ENCODE measurements around the gene IL1RAPL2. TPM values are rescaled to one million over a fixed set of nuclear protein-coding genes. Genes with fewer than 3 reads are reported as not detected.
"Not testable (repeated sequence)": the region's sequence is repeated elsewhere in the genome, so short reads cannot be mapped to it uniquely, and the experiment has no call there.

Gene IL1RAPL2
- total RNA-seq, 1 experiment from 2014 or later: 0.07 TPM

DNA sequence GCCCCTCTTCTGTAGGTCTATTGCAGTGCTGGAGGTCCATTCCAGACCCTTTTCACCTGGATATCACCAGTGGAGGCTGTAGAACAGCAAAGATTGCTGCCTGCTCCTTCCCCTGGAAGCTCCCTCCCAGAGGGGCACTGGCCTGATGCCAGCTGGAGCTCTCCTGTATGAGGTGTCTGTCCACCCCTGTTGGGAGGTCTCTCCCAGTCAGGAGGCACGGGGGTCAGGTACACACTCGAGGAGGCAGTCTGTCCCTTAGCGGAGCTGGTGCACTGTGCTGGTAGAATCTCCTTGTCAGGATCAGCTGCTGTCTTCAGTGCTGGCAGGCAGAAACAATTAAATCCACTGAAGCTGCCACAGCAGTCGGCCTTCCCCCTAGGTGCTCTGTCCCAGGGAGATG, 276.6 kb downstream of the IL1RAPL2 start:
- DNase-seq (ENCODE audit: extremely low read depth, low read depth): no peak

- DNase-seq (ENCODE audit: extremely low read depth, low read depth): no peak
Observed at GRCh38 chrX:104852241-104852640, 286.2 kb downstream of the IL1RAPL2 start.

DNA sequence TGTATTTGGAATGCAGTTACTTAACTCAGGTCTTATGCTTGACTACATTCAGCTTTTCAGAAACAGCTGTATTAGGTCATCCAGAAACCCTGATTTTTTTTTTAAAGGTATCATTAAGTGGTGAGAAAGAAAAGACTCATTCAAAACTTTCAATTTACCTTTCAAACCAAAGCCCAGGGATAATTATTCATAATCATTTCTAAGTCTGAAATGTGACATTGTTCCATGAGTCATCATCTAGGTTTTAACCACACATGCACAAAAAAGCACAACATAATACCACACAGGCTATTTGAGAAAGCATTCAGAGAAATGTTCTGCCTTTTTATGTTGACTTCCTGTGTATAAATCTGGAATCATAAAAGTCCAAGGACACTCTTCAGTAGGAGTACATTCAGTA, 288.2 kb downstream of the IL1RAPL2 start:
- no peak for DNase-seq (ENCODE audit: extremely low read depth, low read depth)

- no peak for DNase-seq (ENCODE audit: extremely low read depth, low read depth)
Observed at GRCh38 chrX:104854790-104855340, 288.9 kb downstream of the IL1RAPL2 start.

GRCh38 chrX:104863466-104863865, 297.5 kb downstream of the IL1RAPL2 start:
- DNase-seq (ENCODE audit: extremely low read depth, low read depth): no peak

- DNase-seq (ENCODE audit: extremely low read depth, low read depth): no peak
Observed at GRCh38 chrX:104864296-104864695, 298.3 kb downstream of the IL1RAPL2 start.

DNA sequence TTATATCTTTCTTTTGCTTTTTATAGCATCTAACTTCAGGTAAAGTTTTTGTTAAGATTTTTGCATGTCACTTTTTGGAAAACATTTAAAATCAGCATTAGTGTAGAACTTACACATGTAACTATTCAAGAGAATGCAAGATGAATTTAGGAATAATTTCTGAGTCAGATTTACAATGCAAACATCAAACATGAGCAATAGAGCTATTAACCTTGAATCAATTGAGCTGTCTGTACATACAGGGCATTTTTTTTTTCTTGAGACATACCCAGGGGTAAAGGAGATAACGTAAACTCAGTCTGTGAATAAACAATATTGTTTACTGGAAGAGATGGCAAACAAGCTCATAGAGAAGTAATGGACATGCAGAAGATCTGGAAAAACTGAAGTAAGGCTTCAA, 311.5 kb downstream of the IL1RAPL2 start:
- no peak for DNase-seq (ENCODE audit: extremely low read depth, low read depth)

- no peak for DNase-seq (ENCODE audit: extremely low read depth, low read depth)
Observed at GRCh38 chrX:104902070-104902469, 336.1 kb downstream of the IL1RAPL2 start.

GRCh38 chrX:104909694-104910093, 343.7 kb downstream of the IL1RAPL2 start:
- not testable (repeated sequence) for DNase-seq (ENCODE audit: extremely low read depth, low read depth)

DNA sequence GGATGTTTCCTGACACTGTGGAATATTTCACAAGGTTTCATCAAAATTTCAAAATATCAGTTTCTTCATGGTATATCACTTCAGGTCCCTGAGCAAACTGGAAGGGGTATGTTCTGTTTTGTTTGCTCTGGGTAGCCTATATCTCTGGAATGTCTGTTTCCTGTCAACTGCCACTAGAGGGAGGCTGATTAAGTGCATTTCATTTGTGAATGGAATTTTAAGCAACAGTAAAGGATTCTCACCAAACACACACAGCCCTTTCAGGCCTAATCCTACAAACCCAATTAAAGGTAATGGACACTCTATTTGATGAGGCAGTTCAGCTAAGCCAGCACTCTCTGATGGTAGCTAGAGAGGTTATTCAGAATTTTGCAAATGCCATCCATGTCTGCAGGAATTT, 347.3 kb downstream of the IL1RAPL2 start:
- no peak for DNase-seq (ENCODE audit: extremely low read depth, low read depth)

DNA sequence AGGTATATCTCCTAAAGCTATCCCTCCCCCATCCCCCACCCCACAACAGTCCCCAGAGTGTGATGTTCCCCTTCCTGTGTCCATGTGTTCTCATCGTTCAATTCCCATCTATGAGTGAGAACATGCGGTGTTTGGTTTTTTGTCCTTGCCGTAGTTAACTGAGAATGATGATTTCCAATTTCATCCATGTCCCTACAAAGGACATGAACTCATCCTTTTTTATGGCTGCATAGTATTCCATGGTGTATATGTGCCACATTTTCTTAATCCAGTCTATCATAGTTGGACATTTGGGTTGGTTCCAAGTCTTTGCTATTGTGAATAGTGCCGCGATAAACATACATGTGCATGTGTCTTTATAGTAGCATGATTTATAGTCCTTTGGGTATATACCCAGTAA, 348.7 kb downstream of the IL1RAPL2 start:
- DNase-seq (ENCODE audit: extremely low read depth, low read depth): not testable (repeated sequence)

GRCh38 chrX:104918122-104918521, 352.1 kb downstream of the IL1RAPL2 start:
- no peak for DNase-seq (ENCODE audit: extremely low read depth, low read depth)

GRCh38 chrX:104921584-104922205, 355.7 kb downstream of the IL1RAPL2 start:
- DNase-seq (ENCODE audit: extremely low read depth, low read depth): no peak

- peak; percentile 49 for DNase-seq (ENCODE audit: extremely low read depth, low read depth)
Observed at GRCh38 chrX:104922206-104922621, 356.2 kb downstream of the IL1RAPL2 start.

DNA sequence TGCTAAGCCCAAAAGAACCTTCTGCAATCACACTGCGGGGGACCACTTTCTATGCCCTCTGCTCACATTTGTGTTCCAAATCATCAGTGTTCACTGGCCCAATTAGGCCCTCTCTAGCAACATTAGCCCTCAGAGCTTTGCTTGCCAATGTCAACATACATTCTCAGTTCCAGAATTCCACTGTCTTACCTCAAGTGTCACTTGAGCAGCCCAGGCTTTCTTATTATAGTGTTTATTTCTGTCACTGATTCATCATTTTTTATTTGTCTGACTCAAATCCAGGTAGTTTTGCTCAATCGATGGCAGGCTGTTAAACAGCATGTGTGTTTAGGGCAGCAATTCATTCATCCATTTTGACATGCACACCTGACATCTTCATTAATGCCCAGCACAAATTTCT, 363.3 kb downstream of the IL1RAPL2 start:
- no peak for DNase-seq (ENCODE audit: extremely low read depth, low read depth)

DNA sequence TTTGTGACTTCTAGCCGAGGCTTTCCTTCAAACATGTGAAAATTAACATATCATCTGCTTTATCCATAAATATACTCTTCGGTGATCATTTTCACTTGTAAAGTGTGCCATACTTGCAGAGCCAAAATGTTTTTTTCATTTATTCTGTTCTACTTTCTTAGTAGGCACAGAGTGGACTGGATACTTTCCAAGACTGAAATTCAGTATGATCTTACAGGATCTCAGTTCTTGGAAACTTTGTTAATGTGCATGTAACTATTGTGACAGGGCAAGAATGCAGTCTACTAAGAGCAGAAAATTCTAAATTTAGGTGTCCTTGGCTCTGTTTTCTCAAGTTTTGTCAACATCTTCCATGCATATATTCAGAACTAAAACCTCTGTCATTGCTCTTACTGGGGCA, 369.6 kb downstream of the IL1RAPL2 start:
- no peak for DNase-seq (ENCODE audit: extremely low read depth, low read depth)

DNA sequence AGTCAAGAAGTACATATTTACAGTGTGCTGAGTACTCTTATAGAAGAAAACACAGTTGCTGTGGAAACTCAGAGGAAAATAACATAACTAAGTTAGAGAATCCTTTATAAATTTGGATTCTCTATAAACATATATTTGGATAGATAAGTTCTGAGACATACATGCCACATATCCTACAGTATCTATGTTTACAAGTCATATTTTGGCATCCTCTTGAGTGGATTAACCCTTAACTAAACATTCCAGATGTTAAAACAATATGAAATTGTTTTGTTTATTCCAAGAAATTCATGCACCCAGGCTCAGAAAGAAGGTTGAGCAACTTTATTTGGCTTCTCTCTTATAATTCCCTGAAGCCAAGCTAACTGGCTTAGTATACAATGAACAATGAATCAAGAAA, 387.3 kb downstream of the IL1RAPL2 start:
- DNase-seq (ENCODE audit: extremely low read depth, low read depth): no peak

DNA sequence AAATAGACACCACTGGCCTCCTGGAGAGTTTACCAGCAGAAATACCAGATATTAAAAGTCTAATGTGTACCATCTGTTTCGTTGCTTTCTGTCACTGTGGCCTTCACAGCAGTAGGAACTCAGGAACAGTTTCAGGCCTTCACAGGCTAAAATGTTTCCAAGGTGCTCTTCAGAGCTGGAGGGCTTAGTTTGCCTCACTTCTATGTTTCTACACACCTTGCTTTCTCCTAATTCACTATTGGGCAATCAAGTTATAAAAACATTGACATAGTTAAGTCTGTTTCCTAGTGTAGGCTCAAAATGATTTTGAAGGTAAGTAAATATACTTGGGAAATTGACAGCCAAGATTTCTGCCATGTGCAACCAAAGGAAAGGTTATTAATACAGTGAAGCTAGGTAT, 395.9 kb downstream of the IL1RAPL2 start:
- no peak for DNase-seq (ENCODE audit: extremely low read depth, low read depth)

GRCh38 chrX:104968241-104968640, 402.2 kb downstream of the IL1RAPL2 start:
- no peak for DNase-seq (ENCODE audit: extremely low read depth, low read depth)

DNA sequence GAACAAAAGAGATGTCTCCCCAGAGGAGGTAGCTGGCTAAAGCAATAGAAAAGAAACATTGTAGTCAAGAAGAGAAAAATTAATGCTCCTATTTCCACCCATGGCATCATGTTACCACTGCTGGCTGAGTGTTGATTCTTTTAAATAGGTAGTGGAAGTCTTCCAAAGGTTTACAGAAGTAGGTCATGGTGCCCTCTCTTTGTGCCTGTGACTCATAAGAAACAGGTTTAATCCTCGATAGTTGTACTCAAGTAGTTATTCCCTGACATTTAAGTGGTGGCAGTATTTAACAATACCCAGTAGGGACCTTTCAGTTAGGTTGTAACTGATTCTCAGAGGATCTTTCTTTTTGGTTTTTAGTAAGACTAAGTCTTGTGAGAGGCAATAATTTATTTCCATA, 406.7 kb downstream of the IL1RAPL2 start:
- DNase-seq (ENCODE audit: extremely low read depth, low read depth): no peak

DNA sequence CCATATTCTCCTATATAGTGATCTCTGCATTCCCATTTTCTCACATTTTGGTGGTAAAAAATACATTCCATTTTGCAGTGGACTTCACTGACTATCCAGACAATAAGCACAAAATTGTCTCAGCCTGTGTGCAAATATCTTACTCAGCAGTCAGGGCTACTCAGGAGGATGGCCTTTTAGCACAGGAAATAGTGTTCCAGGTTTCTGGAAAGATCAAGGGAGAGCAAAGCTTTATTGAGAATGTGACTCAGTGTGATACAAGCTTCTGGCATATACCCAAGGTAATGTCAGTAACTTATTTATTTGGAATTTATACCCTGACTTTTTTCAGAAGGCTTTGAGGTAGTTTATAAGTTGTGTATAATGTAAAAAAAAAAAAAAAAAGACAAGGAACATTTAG, 421.1 kb downstream of the IL1RAPL2 start:
- DNase-seq (ENCODE audit: extremely low read depth, low read depth): no peak

DNA sequence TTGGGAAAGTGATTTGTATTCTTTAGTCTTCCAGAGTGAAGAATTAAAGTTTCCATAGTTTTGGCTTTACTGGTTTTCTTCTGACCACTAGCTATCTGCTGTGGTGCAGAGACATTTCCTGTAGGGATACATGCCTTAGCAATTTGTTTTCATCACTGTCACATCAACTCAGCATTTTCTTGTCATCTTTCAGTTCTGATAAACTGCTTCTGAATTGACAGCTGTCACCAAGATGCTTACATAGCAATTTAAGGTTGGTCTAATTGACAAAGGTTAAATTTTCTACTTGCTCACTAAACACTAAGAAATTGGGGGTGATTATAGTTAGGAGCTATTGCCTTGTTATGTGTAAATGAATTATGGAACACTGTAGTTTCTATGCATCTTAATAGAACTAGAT, 422.0 kb downstream of the IL1RAPL2 start:
- DNase-seq (ENCODE audit: extremely low read depth, low read depth): no peak

DNA sequence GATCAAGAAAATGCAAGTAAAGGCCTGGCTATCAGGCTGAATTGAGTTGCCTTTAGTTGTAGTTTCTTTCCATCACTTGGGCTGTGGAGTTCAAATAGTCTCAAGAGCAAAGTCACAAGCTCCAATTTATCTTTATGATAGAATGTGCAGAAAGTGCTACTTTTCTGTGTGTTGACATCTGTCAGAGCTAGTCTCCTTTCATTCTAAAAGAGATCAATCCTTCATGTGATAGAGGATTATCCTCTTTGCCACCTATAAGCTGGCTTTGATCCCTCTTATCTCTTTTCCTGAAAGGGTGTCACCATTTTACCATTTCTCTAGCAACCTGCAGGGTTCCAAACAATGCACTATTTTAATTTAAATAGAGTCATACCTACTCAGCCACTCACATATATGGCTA, 429.5 kb downstream of the IL1RAPL2 start:
- DNase-seq (ENCODE audit: extremely low read depth, low read depth): no peak

All from NCI-H460 (cell line).